Measurements from ENCODE around the gene TEN1.

Gene TEN1

GRCh38 chr17:75976175-75976848 is 2.7 kb upstream of the TEN1 start:
- DNase-seq (ENCODE audit: low read depth in 2 of 2), result no peak

GRCh38 chr17:75979705-75980187 is 706 bp downstream of the TEN1 start:
- DNase-seq (ENCODE audit: low read depth in 2 of 2), result no peak

GRCh38 chr17:75980188-75981018 is 1.4 kb downstream of the TEN1 start:
- no peak for DNase-seq (ENCODE audit: low read depth in 2 of 2)

GRCh38 chr17:75981019-75981615 is 2.1 kb downstream of the TEN1 start:
- no peak for DNase-seq (ENCODE audit: low read depth in 2 of 2)

DNA sequence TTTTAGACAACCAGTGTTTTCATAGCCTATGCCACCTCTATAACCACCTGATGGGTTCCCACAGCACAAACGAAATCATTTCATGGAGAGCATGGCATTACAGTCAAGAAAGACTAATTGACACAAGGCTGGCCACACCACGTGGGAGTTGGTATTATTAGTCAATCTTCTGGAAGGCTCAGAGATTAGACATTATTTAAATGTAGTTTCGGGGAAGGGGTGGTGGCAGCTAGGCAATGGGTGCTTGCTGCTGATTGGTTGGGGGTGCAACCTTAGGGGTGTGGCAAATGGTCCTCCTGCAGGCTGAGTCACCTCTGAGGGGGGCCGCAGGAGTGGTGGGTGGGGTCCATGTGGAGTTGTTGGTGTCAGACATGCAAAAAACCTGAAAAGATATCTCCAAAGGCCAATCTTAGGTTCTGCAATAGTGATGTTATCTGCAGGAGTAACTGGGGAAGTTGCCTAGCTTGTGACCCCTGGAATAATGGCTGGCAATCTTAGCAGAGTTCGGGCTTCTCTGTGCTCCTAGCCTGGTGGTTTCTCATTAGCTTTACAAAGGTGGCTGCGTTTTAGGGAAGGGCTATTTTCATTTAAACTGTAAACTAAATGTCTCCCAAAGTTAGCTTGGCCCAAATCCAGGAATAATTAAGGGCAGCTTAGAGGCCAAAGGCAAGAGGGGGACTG is 4.6 kb downstream of the TEN1 start:
- no peak for DNase-seq (ENCODE audit: low read depth in 2 of 2)

DNA sequence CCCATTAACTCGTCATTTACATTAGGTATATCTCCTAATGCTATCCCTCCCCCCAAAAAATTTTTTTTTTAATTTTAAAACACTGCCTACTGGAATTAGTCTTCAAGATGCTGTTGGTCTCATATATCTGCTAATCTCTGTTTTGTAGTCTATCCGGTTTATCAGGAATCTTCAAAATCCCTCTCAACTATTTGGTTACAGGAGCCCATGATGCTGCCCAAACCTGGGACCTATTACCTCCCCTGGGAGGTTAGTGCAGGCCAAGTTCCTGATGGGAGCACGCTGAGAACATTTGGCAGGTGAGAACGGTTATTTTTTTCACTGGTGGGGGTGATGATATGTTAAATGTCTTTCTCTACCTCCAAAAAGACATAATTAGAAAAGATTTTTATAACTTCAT is 6.9 kb downstream of the TEN1 start:
- DNase-seq (ENCODE audit: low read depth in 2 of 2), result no peak

- DNase-seq (ENCODE audit: low read depth in 2 of 2), result no peak
Observed at GRCh38 chr17:75987041-75987440, 8.0 kb downstream of the TEN1 start.

DNA sequence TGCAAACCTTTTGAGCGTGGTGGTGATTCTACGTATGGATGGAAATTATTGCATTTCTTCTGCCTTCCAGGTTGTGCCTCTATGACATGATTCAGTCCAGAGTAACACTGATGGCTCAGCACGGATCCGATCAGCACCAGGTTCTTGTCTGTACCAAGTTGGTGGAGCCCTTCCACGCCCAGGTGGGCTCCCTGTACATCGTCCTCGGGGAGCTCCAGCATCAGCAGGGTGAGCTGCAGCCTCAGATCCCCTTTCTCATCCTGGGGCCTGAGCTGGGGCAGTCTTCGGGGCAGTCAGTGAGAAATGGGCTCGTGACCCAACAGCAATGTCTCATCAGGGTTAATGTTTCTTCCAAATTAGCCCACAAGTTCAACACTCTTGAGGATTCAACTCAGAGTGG is 12.4 kb downstream of the TEN1 start:
- DNase-seq (ENCODE audit: low read depth in 2 of 2), result no peak

DNA sequence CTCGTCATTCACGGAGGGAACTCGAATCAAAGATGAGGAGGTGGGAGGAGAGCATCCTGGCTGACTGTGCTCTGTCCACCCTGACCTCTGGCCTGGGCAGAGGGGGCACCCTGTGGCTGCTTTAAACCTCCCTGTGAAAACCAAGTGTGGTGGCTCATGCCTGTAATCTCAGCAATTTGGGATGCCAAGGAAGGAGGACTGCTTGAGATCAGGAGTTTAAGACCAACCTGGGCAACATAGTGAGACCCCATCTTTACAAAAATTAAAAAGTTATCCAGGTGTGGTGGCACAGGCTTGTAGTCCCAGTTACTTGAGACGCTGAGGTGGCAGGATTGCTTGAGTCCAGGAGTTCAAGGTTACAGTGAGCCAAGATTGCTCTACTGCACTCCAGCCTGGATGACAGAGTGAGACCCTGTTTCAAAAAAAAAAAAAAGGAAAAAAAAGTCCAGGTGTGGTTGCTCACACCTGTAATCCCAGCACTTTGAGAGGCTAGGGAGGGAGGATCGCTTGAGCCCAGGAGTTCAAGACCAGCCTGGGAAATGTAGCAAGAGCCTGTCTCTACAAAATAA is 15.8 kb downstream of the TEN1 start:
- DNase-seq (ENCODE audit: low read depth in 2 of 2), result no peak

DNA sequence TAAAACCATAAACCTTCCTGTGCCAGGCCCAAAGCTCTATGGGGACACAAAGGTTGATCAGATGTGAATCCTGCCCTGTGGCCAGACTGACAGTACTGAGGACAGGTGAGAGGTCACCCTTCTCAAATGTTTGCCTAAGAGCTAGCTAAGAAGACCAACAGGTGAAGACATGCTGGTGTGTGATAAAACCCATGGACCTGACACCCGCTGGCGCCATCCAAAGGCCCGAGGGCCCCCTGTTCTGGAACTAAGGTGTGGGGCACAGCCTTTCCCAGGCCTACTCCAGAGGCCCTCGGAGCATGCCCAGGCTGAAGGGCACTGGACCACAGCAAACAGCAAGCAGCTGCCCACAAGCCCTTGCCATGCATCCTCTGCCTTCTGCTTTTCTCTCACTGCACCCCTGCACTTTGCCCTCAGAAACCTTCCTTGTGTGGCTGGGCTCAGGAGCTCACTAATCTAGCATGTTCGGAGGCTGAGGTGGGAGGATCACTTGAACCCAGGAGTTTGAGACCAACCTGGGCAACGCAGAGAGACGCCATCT is 16.4 kb downstream of the TEN1 start:
- no peak for DNase-seq (ENCODE audit: low read depth in 2 of 2)

DNA sequence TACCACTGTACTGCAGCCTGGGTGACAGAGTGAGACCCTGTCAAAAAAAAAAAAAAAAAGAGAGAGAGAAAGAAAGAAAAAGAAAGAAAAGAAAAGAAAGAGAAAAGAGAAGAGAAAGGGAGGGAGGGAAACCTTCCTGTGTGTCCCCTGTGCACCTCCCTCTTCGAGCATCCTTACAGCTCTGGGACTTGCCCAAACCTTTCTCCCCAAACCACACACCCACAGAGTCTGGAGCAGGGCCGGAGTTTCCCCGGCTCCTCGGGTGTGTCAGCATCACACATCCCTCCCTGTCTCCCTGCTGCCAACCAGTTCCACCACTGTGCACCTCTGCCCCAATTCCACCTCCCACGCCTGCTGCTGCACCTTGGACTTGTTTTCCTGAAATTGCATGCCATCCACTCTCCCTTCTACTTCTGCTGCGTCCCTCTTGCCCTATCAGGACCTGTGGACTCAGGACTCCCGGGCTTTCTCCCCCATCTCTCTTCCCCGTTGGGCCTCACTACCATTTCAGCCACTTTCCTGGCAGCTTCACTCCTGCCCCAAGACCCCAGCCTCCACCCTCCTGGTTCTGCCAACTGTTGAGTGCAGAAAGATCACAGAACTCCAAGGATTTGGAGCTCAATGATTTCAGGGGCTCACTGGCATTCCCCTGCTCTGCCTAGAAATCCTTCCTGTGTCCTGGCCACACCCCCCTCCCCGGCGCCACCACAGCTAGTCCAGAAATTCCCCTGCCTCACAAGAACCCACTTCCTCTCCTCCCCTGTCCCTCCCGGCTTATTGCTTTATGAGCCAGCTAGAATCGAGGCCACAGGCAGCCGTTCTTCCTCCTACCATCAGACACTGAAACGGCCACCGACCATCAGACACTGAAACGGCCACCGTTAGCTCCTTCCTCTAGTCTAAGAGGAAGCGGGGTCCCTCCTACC is 17.9 kb downstream of the TEN1 start:
- DNase-seq (ENCODE audit: low read depth in 2 of 2), result peak in 1 of 2 donors; percentile 18

DNA sequence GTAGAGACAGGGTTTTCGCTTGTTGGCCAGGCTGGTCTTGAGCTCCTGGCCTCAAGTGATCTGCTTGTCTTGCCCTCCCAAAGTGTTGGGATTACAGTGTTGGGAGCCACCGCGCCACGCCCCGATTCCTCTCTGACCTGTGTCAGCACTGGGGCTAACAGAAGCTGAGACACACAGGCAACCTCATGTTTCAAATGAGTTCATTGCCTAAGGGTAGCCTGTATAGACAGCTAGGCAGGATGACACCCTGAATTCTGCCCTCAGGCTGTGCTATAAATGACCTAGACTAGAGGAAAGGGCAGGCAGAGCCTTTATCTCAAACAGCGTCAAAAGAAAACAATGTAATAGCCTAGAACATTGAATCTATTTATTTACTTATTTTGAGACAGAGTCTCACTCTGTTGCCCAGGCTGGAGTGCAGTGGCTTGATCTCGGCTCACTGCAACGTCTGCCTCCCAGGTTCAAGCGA is 19.3 kb downstream of the TEN1 start:
- no peak for DNase-seq (ENCODE audit: low read depth in 2 of 2)

DNA sequence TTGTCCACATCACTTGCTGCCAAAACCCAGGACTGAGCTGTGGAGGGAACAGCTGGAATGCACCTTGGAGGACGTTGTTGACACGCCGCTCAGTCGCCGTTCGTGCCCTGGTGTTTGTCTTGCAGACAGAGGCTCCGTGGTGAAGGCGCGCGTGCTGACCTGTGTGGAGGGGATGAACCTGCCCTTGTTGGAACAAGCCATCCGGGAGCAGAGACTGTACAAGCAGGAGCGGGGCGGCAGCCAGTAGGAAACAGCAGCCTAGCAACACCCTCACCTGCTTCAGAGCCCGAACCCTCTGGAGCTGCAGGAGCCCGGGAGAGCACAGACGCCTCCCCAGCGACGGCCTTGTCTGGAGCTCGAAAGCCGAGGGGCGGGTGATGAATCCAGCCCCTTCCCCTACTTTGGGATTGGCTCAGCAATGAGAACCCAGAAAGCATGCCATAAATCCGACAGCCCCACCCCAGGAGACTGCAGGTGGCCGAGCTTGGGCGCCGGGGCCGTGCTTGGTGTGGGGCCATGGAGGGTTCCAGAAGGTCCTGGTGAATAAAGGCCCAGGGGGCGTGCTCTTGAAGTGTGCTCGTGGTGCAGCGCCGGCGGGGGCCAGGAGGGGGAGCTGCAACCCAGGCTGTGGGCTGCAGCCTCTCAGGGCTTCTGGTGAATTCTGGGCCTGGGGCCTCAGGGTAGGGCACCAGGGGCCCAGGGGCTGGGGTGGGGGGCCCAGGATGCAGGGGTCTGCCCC is 21.1 kb downstream of the TEN1 start:
- peak; percentile 5 to 41 for DNase-seq (ENCODE audit: low read depth in 2 of 2)

DNA sequence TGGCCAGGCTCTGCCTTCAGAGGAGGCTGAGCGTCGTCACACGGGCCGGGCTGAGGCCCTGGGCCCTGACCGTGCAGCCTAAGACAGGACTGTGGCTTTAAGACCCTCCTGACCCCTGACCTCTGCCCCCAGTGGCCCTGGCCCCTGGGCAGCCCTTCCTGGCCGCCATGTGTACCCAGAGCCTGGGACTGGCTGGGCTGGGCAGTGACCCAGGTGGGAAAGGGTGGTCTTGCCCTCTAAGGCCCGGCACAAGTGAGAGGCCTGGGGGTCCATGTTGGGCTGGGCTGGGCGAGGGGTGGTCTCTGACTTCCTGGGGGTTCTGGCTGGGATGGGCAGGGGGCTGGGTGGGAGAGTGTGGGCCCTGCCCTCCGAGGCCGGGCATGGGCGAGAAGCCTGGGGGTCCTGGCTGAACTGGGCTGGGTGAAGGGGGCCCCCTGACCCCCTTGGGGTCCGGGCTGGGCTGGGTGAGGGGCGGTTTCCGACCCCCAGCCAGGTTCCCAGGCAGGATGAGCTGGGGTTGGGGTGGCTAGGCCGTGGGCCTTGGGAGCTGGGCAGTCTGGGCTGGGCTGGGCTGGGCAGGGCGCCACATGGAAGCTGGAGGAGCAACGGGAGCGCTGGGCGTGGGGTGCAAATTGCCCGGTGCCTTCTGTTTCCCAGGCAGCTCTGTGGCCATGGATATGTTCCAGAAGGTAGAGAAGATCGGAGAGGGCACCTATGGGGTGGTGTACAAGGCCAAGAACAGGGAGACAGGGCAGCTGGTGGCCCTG is 21.9 kb downstream of the TEN1 start, which contains the start of gene CDK3:
TSS of gene CDK3 (plus strand) at position 101 of the 767 bp plus-strand sequence. CDS start at position 672, 571 bp downstream.
- no peak for DNase-seq (ENCODE audit: low read depth in 2 of 2)

- no peak for DNase-seq (ENCODE audit: low read depth in 2 of 2)
Observed at GRCh38 chr17:76002100-76002499, 23.1 kb downstream of the TEN1 start.

DNA sequence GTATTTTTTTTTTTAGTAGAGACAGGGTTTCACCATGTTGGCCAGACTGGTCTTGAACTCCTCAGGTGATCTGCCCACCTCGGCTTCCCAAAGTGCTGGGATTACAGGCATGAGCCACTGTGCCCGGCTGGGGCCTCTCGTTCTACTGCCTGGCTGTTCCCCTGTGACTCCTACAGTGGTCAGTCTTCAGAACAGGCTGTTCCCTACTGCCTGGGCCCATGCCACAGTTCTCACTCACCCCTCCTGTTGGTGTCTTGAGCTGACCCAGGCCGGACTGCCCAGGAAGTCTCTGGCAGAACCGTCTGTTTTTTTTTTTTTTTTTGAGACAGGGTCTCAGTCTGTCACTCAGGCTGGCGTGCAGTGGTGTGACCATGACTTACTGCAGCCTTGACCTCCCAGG is 24.9 kb downstream of the TEN1 start:
- DNase-seq (ENCODE audit: low read depth in 2 of 2), result no peak

- DNase-seq (ENCODE audit: low read depth in 2 of 2), result no peak
Observed at GRCh38 chr17:76004750-76005262, 25.8 kb downstream of the TEN1 start.

Measured in stimulated activated CD8-positive, alpha-beta memory T cell treated with anti-CD3 and anti-CD28 coated beads, Interleukin-7, amount 100 ng/mL, for 4 hours (primary cell).